Fibroblast of lung (primary cell): ENCODE measurements around the gene MYL6. TPM values are rescaled to one million over a fixed set of nuclear protein-coding genes. Genes with fewer than 3 reads are reported as not detected.

Source experiments
- DNase-seq, 2 donors: peaks; one replicate each; pipeline versions ENCODE4 v3.0.0 to v3.0.0-alpha.2; 2010; ENCODE audit warnings: low read depth in 2 of 2
- H2AFZ ChIP-seq: 2 replicates; pipeline ENCODE4 v1.5.1; 2012; ENCODE audit warnings: low read length, control low read depth, inconsistent platforms
- H3K27ac ChIP-seq: 2 replicates; pipeline ENCODE4 v1.5.1; 2011; ENCODE audit warnings: low read length, control low read depth; ENCODE audit not compliant: insufficient read depth
- H3K27me3 ChIP-seq: 2 replicates; pipeline ENCODE4 v1.5.1; 2011; ENCODE audit warnings: mild to moderate bottlenecking, low read length; ENCODE audit not compliant: control insufficient read depth, insufficient read depth
- H3K36me3 ChIP-seq: 2 replicates; pipeline ENCODE4 v1.5.1; 2011; ENCODE audit warnings: low read length; ENCODE audit not compliant: control insufficient read depth, insufficient read depth
- H3K4me1 ChIP-seq: 2 replicates; pipeline ENCODE4 v1.5.1; 2011; ENCODE audit warnings: low read length; ENCODE audit not compliant: control insufficient read depth, insufficient read depth; ENCODE audit errors: extremely low read depth
- H3K4me2 ChIP-seq: 2 replicates; pipeline ENCODE4 v1.5.1; 2011; ENCODE audit warnings: low read length, control low read depth; ENCODE audit not compliant: insufficient read depth; ENCODE audit errors: extremely low read depth
- H3K4me3 ChIP-seq, 4 experiments: fragments of 200-600 bp in 1 of 4; sonication (generic) in 1 of 4; replicated peaks in 1 of 4; 2 replicates each; pipeline ENCODE4 v1.5.1; 2011 to 2016; ENCODE audit warnings: low read length in 4 of 4, low read depth in 3 of 4, mild to moderate bottlenecking in 3 of 4, control low read depth in 2 of 4, inconsistent platforms in 1 of 4, mixed read lengths in 1 of 4; ENCODE audit not compliant: insufficient read depth in 1 of 4; ENCODE audit errors: control extremely low read depth in 1 of 4
- H3K79me2 ChIP-seq: 2 replicates; pipeline ENCODE4 v1.5.1; 2012; ENCODE audit warnings: mild to moderate bottlenecking, low read length, inconsistent platforms; ENCODE audit not compliant: control insufficient read depth, insufficient read depth
- H3K9ac ChIP-seq: 2 replicates; pipeline ENCODE4 v1.5.1; 2011; ENCODE audit warnings: mild to moderate bottlenecking, low read length, control low read depth; ENCODE audit not compliant: insufficient read depth
- H3K9me3 ChIP-seq: 2 replicates; pipeline ENCODE4 v1.5.1; 2012; ENCODE audit warnings: low read depth, low read length; ENCODE audit not compliant: control insufficient read depth, insufficient read depth
- H4K20me1 ChIP-seq: 2 replicates; pipeline ENCODE4 v1.5.1; 2011; ENCODE audit warnings: low read length; ENCODE audit not compliant: control insufficient read depth, insufficient read depth; ENCODE audit errors: extremely low read depth
- EZH2 ChIP-seq: IDR thresholded peaks from 2 replicates; pipeline ENCODE4 v1.5.1; 2012; ENCODE audit warnings: low read length, control low read depth, mild to moderate bottlenecking; ENCODE audit errors: missing control alignments
- polyA plus RNA-seq, 2 donors: library from polyadenylated mRNA; depleted of rRNA in 1 of 2; stranded (reverse) in 1 of 2; unstranded in 1 of 2; fragments of >200 nt; gene quantifications; 2 replicates each; pipeline ENCODE4 v1.2.1, GENCODE V29; 2011 to 2012; ENCODE audit warnings: missing spikeins in 1 of 2
- total RNA-seq: library from RNA; depleted of rRNA; stranded (reverse); fragments of >200 nt; gene quantifications from 2 replicates; pipeline ENCODE4 v1.2.1, GENCODE V29; 2014
- TF ChIP-seq, protein P1 (sequence below), 2 donors: IDR thresholded peaks in 1 of 2; conservative IDR thresholded peaks in 1 of 2; 1 replicate in 1 of 2; 2 replicates in 1 of 2; pipeline ENCODE4 v1.5.1; 2011 to 2012; ENCODE audit warnings: low read length in 2 of 2, control low read depth in 1 of 2, inconsistent platforms in 1 of 2, low read depth in 1 of 2, mild to moderate bottlenecking in 1 of 2

The MYL6 gene
- total and polyA plus RNA-seq, 2 donors (not counting 1 experiment from before 2014, with no cell fraction given), result 1,517 to 7,941 TPM

DNA sequence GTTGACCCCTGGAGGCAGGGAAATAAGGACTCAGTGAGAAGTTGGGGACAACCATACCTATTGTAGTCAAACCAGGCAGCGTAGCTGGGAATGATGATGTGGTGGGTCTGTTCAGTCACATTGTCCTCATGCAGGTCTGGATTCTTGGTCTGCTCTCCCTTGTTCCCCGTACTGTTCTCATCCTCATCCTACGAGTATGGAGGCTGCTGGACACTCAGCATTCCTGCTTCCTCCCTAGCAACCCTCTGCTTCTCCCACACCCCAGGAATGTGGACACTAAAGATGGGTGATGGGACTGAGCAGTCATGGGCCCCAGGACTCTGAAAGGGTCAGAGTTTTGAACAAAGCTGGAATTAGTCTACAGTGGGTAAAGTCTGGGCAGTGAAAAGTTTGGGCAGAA lies 20.2 kb downstream of the MYL6 start:
- Histone ChIP-seq H3K9ac (no peak overlapping the region), H2AFZ (no peak overlapping the region), H3K79me2 (no peaks in the 10 kb centered on the region), H3K36me3 (peaks cover 19% of the 10 kb centered on the region), H3K4me2 (no peak overlapping the region), H4K20me1 (no peaks in the 10 kb centered on the region), H3K27ac (no peak overlapping the region), H3K4me1 (no peaks in the 10 kb centered on the region), H3K9me3 (no peaks in the 10 kb centered on the region), H3K4me3 (no peak overlapping the region), H3K27me3 (no peaks in the 10 kb centered on the region)
- DNase-seq, result no peak
- no peak for TF ChIP-seq EZH2
- TF ChIP-seq, protein P1, sequence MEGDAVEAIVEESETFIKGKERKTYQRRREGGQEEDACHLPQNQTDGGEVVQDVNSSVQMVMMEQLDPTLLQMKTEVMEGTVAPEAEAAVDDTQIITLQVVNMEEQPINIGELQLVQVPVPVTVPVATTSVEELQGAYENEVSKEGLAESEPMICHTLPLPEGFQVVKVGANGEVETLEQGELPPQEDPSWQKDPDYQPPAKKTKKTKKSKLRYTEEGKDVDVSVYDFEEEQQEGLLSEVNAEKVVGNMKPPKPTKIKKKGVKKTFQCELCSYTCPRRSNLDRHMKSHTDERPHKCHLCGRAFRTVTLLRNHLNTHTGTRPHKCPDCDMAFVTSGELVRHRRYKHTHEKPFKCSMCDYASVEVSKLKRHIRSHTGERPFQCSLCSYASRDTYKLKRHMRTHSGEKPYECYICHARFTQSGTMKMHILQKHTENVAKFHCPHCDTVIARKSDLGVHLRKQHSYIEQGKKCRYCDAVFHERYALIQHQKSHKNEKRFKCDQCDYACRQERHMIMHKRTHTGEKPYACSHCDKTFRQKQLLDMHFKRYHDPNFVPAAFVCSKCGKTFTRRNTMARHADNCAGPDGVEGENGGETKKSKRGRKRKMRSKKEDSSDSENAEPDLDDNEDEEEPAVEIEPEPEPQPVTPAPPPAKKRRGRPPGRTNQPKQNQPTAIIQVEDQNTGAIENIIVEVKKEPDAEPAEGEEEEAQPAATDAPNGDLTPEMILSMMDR (conservative IDR thresholded peaks at IDR 0.05 in 1 of 2, IDR thresholded peaks at IDR 0.05 in 1 of 2; ENCODE audit: low read depth in 1 of 2, low read length in 2 of 2), result no peak

DNA sequence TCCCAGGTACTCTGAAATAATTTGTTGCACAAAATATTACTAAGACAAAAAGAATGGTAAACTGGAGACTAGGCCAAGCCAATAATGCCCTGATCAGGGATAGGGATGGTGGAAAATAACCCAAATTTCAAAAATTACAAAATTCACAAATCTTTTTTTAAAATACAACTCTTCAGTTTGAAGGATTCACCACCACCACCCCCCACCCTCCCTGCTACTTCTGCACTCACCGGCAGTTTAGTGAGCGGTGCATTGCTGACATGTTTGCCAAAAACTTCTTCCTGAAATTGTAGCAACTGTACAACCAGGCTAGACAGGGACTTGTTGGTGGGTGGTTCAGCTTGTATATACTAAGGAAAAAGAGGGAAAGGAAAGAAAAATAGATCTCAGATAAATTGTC lies 28.8 kb downstream of the MYL6 start:
- H3K27ac ChIP-seq, result no peak overlapping the region
- H3K79me2 ChIP-seq, result peaks cover 31% of the 10 kb centered on the region
- no peaks in the 10 kb centered on the region for H4K20me1 ChIP-seq
- no peaks in the 10 kb centered on the region for H3K9me3 ChIP-seq
- no peaks in the 10 kb centered on the region for H3K27me3 ChIP-seq
- peaks cover 4% of the 10 kb centered on the region for H3K36me3 ChIP-seq
- no peak overlapping the region for H2AFZ ChIP-seq
- TF ChIP-seq, protein P1 (conservative IDR thresholded peaks at IDR 0.05 in 1 of 2, IDR thresholded peaks at IDR 0.05 in 1 of 2; ENCODE audit: low read depth in 1 of 2, low read length in 2 of 2), result no peak
- H3K4me1 ChIP-seq, result peaks cover 3% of the 10 kb centered on the region
- H3K4me2 ChIP-seq, result peak overlapping the region; percentile 80
- no peak for DNase-seq
- H3K4me3 ChIP-seq, result peak overlapping the region in 1 of 4 experiments; percentile 89
- H3K9ac ChIP-seq, result no peak overlapping the region

DNA sequence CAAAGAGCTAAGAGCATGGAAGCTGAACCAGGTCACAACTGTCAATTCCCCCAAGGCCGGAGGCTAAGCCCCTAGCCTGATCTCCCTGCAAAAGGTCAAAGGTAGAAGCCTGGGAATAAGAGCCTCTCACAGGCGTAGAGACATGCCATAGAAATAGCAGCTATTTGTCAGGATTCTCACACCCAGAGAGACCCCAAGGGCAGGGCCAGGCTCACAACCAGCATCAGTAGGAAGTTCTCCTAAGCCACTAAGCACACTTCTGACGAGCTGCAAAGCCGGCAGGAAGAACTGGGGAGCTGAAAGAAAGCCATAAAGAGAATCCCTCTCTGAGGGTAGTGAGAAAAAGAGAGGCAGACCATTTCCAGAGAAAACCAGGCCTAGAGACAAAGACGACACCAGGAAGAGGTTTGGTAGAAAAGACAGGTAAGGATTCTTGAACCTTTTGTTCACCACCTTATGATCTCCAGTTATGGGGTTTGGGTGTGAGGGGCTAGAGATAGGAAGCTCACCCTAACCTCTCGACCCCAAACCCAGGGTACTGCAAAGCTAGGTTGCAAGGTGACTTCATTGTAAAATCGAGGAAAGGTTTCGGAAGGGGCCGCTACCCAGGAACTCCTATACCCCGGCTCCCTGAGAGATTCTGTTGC lies 30.1 kb downstream of the MYL6 start:
- H3K27me3 ChIP-seq, result no peaks in the 10 kb centered on the region
- H3K27ac ChIP-seq, result peak overlapping the region; percentile 59
- H3K4me1 ChIP-seq, result peaks cover 4% of the 10 kb centered on the region
- H3K36me3 ChIP-seq, result peaks cover 4% of the 10 kb centered on the region
- H2AFZ ChIP-seq, result no peak overlapping the region
- H3K4me2 ChIP-seq, result peak overlapping the region; percentile 80
- H3K9me3 ChIP-seq, result no peaks in the 10 kb centered on the region
- H3K4me3 ChIP-seq, result peak overlapping the region; percentile 69 to 89 (median 85)
- DNase-seq, result no peak
- TF ChIP-seq EZH2, result no peak
- TF ChIP-seq, protein P1 (conservative IDR thresholded peaks at IDR 0.05 in 1 of 2, IDR thresholded peaks at IDR 0.05 in 1 of 2; ENCODE audit: low read depth in 1 of 2, low read length in 2 of 2), result no peak
- H3K9ac ChIP-seq, result peak overlapping the region; percentile 71
- peaks cover 31% of the 10 kb centered on the region for H3K79me2 ChIP-seq
- no peaks in the 10 kb centered on the region for H4K20me1 ChIP-seq
